Stimulated activated CD4-positive, alpha-beta T cell treated with anti-CD3 and anti-CD28 coated beads, Interleukin-12 subunit alpha, Interleukin-12 subunit beta, amount 100 ng/mL, for 24 hours (primary cell): ENCODE results near the gene RAET1G.
"Not testable (repeated sequence)": the region's sequence is repeated elsewhere in the genome, so short reads cannot be mapped to it uniquely, and the experiment has no call there.

Experiments
- DNase-seq, 2 experiments: peaks; one replicate each; pipeline ENCODE4 v3.0.0-alpha.2; 2020; ENCODE audit warnings: low read depth in 2 of 2

Gene RAET1G

GRCh38 chr6:149897015-149897697, 25.8 kb downstream of the RAET1G start:
- DNase-seq, result no peak

GRCh38 chr6:149896491-149896890, 26.4 kb downstream of the RAET1G start:
- DNase-seq, result no peak

DNA sequence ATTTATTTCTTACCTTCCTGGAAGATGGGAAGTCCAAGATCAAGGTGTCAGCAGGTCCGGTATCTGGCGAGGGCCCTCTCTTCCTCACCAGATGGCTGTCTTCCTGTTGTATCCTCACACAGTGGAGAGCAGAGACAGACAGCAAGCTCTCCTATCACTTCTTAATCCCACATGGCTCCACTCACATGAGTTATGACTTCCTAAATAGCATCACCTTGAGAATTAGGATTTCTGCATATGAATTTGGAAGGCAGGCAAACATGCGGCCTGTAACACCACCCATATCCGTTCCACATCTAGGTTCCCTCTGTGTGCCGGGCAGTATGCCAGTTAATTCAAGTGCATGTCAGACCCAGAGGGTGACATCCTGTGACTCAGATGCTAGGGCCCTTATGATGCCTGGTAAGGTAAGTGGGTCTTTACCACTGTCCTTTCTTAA, 27.1 kb downstream of the RAET1G start:
- no peak for DNase-seq

- no peak for DNase-seq
These were observed 27.8 kb downstream of the RAET1G start for GRCh38 chr6:149895048-149895590.

DNA sequence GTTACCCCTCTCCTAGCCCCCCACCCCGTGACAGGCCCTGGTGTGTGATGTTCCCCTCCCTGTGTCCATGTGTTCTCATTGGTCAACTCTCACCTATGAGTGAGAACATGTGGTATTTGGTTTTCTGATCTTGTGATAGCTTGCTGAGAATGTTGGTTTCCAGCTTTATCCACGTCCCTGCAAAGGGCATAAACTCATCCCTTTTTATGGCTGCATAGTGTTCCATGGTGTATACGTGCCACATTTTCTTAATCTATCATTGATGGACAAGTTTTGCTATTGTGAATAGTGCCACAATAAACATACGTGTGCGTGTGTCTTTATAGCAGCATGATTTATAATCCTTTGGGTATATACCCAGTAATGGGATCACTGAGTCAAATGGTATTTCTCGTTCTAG, 31.1 kb downstream of the RAET1G start:
- DNase-seq, result not testable (repeated sequence)

DNA sequence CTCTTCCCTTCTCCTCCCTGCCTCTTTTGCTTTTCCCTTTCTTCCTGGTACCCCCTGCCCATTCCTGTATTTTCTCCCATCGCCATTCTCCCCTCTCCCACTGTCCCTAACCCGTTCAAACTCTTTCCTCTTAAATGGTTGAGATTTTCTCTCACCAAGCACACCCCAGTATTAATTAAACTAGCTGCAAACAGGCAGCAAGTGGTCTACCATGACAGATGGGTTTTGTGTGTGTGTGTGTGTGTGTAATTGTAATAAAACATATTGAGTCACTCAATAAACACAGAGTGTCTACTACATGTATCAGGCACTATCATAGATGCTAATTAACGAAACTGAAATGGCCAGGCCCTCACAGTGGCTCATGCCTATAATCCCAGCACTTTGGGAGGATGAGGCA, 31.7 kb downstream of the RAET1G start:
- no peak for DNase-seq

GRCh38 chr6:149890629-149891045, 32.3 kb downstream of the RAET1G start:
- DNase-seq, result no peak

- no peak for DNase-seq
These were observed 33.6 kb downstream of the RAET1G start for GRCh38 chr6:149889326-149889725.

GRCh38 chr6:149888659-149889058, 34.3 kb downstream of the RAET1G start:
- DNase-seq, result no peak

DNA sequence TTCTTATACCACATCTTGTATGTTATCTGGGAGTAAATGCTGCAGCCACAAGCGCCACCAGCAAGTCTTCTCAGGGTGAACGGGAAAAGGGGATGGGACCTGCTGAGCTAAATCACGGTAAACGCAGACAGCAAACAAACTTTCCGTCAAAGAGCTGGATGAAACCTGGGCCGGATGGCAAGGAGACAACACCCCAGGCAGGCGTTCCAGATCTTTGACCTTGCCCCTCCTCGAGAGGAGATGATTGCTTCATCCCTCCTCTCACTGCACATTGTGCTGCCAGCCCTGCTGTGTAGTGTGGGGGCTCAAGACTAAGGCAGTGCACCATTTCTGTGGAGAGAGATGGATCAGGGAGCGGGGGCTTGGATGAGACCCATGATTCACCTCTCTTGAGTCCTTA, 34.8 kb downstream of the RAET1G start:
- DNase-seq, result no peak

DNA sequence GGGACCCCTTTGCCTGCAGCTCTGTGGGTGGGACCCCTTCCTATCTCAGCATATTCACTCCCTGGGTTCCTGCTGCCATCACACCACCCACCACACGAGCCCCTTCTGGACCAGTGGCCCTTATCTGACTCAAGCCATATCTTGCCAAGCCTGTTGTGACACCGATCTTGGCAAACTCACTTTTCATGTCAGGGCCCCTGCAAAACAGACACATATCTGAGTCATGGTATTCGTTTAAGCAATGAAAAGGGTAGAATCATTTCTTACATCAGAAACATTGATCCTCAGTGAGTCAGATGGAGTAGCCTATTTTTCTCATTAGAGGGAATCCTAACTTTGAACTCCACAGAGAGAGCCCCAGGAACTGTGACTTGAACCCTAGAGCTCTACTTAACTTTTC, 35.6 kb downstream of the RAET1G start:
- no peak for DNase-seq

- DNase-seq, result no peak
These were observed 37.0 kb downstream of the RAET1G start for GRCh38 chr6:149885888-149886287.

GRCh38 chr6:149884617-149885016, 38.3 kb downstream of the RAET1G start:
- no peak for DNase-seq

- DNase-seq, result no peak
These were observed 38.7 kb downstream of the RAET1G start for GRCh38 chr6:149884215-149884614.

DNA sequence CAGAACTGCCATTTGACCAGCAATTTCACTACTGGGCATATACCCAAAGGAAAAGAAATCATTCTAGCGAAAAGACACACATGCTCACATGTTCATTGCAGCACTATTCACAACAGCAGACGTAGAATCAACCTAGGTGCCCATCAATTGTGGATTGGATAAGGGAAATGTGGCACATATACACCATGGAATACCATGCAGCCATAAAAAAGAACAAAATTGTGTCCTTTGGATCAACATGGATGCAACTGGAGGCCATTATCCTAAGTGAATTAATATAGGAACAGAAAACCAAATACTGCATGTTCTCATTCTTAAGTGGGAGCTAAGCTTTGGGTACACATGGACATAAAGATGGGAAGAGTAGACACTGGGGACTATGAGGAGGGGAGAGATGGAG, 41.1 kb downstream of the RAET1G start:
- no peak for DNase-seq

GRCh38 chr6:149881066-149881766, 41.7 kb downstream of the RAET1G start:
- DNase-seq, result no peak

GRCh38 chr6:149877659-149878058, 45.3 kb downstream of the RAET1G start:
- DNase-seq, result no peak

DNA sequence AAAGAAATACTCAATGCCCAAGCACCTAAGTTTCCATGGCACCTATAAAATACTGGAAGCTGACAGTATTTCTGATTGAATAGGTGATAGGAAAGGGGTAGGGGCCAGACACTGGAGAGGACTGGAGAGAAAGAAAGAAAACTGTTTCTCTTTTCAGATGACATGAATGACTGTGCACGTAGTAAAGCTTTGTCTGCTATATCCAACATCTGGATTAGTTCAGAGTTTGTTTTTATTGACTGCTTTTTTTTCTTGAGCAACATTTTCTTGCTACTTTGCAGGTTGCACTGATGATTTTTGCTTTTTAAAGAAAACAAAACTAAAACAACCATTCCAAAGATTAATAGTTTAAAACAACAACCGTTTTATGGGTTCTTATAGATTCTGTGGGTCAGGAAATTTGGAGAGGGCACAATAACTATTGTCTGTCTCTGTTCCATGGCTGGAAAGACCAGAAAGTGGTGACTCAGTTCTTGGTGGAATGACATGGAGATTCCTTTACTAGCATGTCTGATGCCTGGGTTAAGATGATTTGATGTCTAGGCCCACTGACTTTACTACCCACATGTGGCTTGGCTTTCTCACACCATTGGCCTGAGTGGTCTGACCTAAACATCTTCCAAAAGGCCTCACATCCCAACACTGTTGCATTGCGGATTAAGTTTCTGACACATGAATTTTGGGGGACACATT, 46.5 kb downstream of the RAET1G start:
- DNase-seq, result no peak

GRCh38 chr6:149872233-149872632, 50.7 kb downstream of the RAET1G start:
- DNase-seq, result no peak

GRCh38 chr6:149871182-149871581, 51.7 kb downstream of the RAET1G start:
- no peak for DNase-seq

DNA sequence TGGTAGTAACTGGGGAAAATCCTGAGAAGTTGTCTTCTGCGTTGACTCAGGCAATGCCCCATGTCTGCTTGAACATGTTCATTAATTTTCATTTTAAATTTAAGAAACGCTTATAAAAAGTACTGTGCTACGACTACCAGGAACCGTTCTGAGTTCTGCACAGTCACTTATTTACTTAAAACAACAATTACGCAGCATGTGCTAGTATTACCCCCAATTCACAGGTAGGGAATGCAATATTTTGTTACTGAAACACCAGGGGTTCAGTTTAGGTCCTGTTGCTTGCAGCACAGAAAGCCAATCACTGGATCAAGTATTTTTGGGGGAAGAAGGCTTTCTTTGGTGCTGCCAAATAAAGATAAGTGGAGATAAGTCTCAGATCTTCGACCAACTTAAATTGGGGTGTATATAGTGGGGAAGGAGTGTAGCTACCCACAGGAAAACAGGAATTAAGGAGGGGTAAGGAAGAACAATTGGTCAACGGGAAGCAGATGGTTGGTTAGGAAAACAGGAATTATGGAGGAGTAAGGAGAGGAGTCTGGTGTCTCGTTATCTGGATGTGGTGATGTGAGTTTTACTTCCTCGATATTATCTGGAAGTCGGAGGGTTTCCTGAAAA, 53.5 kb downstream of the RAET1G start:
- DNase-seq, result no peak
